Epithelial cell of prostate (primary cell): Measurements from ENCODE around the gene MICU1.

Experiments
- DNase-seq: peaks from one replicate; pipeline ENCODE4 v3.0.0-alpha.2; 2011; ENCODE audit warnings: low read depth, low spot score
- H3K27ac ChIP-seq: fragments of 450-650 bp; 2 replicates; pipeline ENCODE4 v1.5.1; 2017; ENCODE audit warnings: mild to moderate bottlenecking

The MICU1 gene

DNA sequence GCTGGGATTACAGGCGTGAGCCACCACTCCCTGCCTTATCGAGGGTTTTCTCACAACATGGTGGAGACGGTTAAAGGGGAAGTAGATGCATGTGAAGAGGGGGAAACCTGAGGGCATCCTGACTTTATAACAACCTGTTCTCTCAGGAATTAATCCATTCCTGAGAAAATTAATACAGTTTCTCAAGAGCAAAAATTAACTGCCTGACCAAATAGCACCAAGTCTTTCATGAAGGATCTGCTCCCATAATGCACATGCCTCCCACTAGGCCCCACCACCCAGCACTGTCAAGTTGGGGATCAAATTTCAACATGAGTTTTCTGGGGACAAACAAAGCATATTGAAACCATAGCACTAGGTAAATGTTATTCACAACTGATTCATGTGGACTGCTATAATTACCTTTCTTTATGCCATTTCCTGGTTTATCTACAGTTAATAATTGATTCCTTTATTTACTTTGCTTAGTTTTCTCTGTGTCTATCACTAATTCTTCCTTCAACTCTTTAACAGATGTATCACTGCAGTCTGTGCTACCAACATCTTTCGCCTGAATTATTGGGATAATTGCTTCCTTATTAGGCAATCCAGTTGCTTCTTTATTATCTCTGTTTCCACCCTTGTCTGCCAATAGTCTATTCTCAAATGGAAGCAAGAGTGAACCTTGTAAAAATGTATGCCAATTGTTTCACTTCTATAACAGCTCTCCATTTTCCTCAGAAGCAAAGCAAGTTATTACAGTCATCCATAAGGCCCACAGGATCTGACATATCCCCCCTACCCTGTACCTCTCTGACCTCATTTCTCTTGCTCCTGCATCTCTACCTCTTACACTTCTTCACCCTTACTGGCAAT, 12.9 kb upstream of the MICU1 start:
- DNase-seq: no peak

GRCh38 chr10:72637398-72637857, 11.5 kb upstream of the MICU1 start:
- H3K27ac ChIP-seq: no peak overlapping the region

More for the DNA sequence above, 12.9 kb upstream of the MICU1 start:
- no peak overlapping the region for H3K27ac ChIP-seq

GRCh38 chr10:72630144-72630543, 4.3 kb upstream of the MICU1 start:
- no peak overlapping the region for H3K27ac ChIP-seq
- DNase-seq: no peak

More at GRCh38 chr10:72637398-72637857, 11.5 kb upstream of the MICU1 start:
- no peak for DNase-seq

GRCh38 chr10:72626444-72626754, 520 bp upstream of the MICU1 start:
- no peak overlapping the region for H3K27ac ChIP-seq
- no peak for DNase-seq

- DNase-seq: no peak
These were observed 637 bp downstream of the MICU1 start for GRCh38 chr10:72625276-72625607.

DNA sequence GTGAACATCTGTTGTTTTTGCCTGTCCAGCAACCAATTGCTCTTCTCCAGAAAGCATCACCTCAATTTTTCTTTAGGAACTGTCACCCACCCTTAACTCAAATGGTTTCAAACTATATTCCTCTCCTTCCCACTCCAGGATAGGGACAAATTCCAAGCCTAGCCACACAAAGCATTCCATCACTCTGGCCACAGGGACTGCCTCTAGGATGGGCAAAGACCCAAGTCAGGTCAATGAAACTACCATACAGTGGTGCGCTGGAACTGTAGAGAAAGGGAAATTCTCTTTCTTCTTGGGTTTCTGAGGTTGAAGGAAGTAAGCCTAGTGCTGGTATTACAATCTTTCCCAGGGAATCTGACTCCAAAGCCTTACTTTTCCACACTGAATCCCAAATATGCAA, 3.6 kb downstream of the MICU1 start:
- DNase-seq: no peak
- no peak overlapping the region for H3K27ac ChIP-seq

More at GRCh38 chr10:72625276-72625607, 637 bp downstream of the MICU1 start:
- peak overlapping the region; percentile 50 for H3K27ac ChIP-seq

DNA sequence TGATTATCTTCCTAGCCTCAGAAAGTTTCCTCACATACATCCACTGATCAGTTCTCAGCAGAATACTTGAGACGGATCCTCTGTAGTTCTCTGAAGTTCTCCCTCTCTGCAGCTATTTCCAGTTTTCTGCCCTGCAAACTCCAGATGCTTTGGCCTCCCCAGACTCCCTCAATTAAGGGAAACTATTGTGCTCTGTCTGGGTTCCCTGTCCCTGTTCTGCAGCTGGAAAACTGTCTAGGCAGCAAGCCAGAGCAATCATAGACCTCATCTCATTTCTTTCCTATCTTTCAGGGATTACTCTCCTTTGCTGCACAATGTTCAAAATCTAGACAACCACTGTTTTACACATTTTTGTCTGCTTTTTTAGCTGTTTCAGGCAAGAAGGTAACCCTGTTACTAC, 9.2 kb downstream of the MICU1 start:
- DNase-seq: no peak
- no peak overlapping the region for H3K27ac ChIP-seq

DNA sequence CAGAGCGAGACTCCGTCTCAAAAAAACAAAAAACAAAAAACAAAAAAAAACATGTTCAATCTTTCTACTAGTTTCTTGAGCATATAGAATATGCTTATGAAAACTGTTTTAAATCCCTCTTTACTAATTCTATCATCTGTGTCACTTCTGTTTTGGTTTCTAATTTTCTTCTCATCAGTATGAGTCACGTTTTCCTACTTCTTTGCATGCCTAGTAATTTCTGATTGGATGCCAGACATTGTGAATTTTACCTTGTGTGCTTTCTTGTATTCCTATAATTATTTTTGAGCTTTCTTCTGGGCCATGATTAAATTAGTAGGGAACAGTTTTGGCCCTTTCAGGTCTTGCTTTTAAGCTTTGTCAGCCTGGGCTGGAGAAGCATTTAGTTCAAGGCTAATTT, 9.9 kb downstream of the MICU1 start:
- DNase-seq: no peak
- H3K27ac ChIP-seq: no peak overlapping the region

DNA sequence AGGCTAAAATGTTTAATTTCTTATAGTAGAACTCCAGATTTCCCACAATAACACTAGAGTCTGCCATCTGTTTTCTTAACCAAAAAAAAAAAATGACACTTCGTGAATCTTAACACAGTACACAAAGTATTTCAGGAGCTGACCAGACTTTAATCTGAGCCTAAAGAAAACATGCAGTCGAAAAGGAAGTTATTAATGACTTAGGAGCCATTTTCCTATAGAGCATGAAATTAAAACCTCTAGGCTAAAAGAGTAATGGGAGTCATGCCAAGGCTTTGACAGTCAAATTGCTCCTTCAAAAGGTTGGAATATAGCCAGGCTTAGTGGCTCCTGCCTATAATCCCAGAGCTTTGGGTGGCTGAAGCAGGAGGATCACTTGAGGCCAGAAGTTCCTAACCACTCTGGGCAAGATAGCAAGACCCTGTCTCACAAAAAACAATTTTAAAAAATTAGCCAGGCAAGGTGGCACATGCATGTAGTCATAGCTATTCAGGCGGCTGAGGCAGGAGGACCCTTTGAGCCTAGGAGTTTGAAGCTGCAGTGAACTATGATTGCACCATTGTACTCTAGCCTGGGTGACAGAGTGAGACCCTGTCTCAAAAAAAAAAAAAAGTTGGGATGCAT, 13.6 kb downstream of the MICU1 start:
- no peak overlapping the region for H3K27ac ChIP-seq

DNA sequence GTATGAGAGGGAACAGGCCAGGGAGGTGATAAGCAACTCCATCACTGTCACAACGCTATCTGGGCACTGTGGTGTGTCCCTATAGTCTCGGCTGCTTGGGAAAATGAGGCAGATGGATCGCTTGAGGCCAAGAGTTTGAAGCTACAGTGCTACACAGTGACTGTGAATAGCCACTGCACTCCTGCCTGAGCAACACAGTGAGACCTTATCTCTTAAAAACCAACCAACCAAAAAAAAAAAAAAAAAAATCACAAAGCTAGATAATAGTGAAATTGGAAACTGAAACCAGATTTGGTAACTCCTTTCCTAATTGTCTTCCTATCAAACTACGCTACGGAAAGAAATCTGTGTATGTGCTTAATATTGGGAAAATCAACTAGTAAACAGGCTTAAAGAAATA, 14.1 kb downstream of the MICU1 start:
- H3K27ac ChIP-seq: no peak overlapping the region
- no peak for DNase-seq

More for the DNA sequence above, 13.6 kb downstream of the MICU1 start:
- DNase-seq: no peak

DNA sequence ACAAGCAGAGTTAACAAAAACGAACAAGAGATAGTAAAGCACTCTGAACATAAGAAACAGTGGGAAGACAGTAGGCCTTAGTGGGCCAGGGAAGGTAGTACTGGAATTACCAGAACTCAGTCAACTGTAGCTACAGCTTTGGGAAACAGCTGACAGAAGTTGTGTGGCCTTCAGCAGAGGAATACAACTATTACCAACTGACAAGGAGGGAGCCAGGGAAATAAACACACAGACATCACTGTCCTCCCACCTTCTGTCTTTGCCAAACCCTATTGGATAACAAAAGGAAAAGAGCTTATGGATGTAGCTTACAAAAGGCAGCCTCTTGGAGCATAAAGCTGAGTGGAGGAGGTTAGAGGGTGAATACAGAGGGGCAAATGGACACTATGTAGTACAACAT, 15.4 kb downstream of the MICU1 start:
- DNase-seq: no peak
- no peak overlapping the region for H3K27ac ChIP-seq

DNA sequence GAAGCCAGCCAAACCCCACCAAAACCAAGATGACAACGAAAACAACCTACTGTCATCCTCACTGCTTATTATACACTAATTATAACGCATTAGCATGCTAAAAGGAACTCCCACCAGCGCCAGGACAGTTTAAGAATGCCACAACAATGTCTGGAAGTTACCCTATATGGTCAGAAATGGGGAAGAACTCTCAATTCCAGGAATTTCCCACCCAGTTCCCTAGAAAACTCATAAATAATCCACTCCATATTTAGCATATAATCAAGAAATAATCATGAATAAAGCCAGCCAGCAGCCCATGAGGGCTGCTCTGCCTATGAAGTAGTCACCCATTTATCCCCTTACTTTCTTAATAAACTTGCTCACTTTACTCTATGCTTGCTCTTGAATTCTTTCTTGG, 20.8 kb downstream of the MICU1 start:
- DNase-seq: no peak
- no peak overlapping the region for H3K27ac ChIP-seq

DNA sequence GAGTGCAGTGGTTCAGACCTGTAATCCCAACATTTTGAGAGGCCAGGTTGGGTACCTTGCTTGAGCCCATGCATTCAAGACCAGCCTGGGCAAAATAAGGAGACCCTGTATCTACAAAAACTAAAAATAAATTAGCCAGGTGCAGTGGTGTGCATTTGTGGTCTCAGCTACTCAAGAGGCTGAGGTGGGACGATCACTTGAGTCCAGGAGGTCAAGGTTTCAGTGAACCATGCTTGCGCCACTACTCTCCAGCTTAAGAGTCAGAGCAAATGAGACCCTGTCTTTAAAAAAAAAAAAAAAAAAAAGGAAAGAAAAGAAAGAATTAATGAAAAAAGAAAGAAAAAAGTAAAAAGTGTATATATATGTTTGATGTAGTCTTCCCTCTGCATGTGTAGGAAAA, 24.7 kb downstream of the MICU1 start:
- no peak overlapping the region for H3K27ac ChIP-seq

DNA sequence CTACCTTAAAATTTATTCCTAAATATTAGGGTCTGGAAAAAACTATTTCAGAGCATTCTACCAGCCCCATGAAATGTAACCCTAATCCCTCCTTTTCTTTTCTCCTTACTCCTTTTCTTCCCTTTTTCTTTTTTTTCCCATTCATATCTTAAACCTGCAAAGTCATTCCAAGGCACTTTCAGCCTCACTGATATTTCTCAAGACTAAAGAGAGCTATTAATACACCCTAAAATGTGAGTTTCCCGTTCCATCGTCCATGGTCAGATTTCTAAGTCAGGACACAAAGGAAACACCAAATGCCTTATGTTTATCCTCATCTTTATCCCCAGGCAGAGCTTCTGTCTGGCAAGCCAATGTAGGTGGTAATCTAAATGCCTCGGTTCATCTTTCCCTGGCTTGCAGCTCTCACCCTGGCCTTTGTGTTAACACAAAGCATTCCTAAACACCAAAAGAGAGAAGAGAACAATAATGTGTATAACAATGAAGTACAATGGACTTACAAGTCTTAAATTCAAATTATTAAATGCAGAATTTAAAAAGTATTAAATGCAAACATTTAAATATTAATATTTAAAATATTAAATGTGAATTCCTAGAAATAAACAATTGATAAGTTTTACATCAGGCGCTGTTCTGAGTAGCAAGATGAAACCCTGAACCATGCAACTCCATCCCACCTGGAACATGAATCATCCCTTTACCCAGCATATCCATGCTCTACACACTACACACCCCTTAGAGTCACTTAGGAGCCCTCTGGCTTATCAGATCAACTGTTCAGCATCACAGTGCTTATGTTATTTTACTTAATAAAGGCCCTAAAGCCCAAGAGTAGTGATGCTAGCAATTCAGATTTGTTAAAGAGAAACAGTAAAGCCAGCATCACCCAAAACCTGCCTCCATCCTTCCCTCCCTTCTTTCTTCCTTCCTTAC, 26.8 kb downstream of the MICU1 start:
- no peak for DNase-seq
- no peak overlapping the region for H3K27ac ChIP-seq

More for the DNA sequence above, 24.7 kb downstream of the MICU1 start:
- no peak for DNase-seq

DNA sequence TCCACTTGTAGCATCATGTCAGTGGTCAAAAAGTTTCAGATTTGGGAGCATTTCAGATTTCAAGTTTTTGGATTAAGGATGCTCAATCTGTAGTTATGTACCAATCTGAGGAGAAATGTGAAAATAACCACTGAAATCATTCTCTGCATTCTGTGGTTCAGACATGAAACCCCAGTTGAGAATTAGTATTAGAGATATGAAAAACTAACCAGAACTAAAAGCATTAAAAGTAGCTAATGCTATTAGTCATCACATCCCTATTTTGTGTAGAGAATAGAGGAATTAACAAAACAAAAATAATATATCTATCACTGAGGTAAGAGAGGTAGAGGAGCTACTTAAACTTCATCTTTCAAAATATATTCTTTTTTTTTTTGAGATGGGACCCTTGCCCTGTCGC, 28.0 kb downstream of the MICU1 start:
- no peak for DNase-seq
- H3K27ac ChIP-seq: no peak overlapping the region

GRCh38 chr10:72595436-72595835, 30.4 kb downstream of the MICU1 start:
- no peak for DNase-seq
- no peak overlapping the region for H3K27ac ChIP-seq

GRCh38 chr10:72593963-72594362, 31.9 kb downstream of the MICU1 start:
- no peak for DNase-seq

GRCh38 chr10:72588266-72588665, 37.6 kb downstream of the MICU1 start:
- no peak for DNase-seq
- no peak overlapping the region for H3K27ac ChIP-seq

More at GRCh38 chr10:72593963-72594362, 31.9 kb downstream of the MICU1 start:
- no peak overlapping the region for H3K27ac ChIP-seq

DNA sequence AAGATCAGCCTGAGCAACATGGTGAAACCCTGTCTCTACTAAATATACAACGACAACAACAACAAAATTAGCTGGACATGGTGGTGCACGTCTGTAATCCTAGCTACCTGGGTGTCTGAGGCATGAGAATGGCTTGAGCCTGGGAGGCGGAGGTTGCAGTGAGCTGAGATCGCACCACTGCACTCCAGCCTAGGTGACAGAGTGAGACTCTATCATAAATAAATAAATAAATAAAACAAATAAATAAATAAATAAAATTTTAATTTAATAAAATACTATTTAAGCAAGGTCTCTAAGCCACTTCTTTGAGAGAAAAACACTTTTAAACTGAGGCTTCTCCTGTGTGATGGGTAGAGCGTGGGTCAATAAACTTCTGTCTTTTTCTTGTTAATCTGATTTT, 38.3 kb downstream of the MICU1 start:
- DNase-seq: no peak
- no peak overlapping the region for H3K27ac ChIP-seq

DNA sequence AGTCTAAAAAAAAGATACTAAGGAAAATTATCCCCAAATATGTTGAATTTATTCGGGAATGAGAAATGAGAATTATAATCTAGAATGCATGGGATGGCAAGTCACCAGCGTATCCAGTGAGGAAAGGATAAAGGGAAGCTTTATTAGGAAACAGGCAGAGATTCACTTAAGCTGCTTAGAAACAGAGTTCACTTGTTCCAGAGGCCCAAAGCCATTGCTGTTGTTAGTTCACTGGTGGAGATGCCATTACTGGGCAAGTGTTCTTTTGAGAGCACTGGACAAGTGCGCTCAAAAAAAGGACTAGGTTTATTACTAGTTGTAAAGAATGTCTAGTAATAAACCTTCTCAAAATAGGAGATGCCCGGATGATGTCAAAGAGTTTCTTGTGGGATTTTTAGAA, 51.2 kb downstream of the MICU1 start:
- H3K27ac ChIP-seq: no peak overlapping the region
- DNase-seq: no peak

GRCh38 chr10:72573079-72573478, 52.8 kb downstream of the MICU1 start:
- DNase-seq: no peak
- H3K27ac ChIP-seq: no peak overlapping the region
